ENCODE results near the gene ITGB3. TPM values are rescaled to one million over a fixed set of nuclear protein-coding genes. Genes with fewer than 3 reads are reported as not detected.

The ITGB3 gene
- total and polyA plus RNA-seq, 8 donors: 9.4 to 12.0 (median 10.6) TPM

DNA sequence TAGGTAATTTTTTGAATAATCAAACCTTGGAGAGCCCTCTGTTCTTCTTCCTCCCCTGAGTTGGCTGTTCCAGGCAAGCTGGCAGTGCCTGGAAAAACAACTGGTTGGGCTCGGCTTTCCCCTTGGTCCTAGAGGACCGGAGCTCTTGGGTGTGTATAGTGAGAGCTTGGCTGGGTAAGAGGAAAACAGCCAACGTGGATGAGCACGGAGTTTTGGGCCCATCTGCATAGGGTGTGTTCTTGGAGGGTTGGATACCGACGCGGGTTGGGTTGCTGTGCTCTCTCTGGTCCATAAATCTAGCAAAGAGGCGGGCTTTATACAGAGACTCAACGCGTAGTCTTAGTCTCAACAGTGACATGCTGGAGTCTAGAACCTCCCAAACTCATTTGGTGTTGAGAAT lies 23.2 kb downstream of the ITGB3 start:
- Histone ChIP-seq H3K4me1 (peaks cover 45 to 69% of the 10 kb centered on the region in 2 donors), H3K36me3 (no peaks in the 10 kb centered on the region), H3K27ac (peak overlapping the region; percentile 38 to 61), H3K4me3 (no peak overlapping the region), H3K27me3 (no peaks in the 10 kb centered on the region), H3K9me3 (no peaks in the 10 kb centered on the region)
- ATAC-seq (peak; percentile 59), DNase-seq (peak in 2 of 4 donors; percentile 61 to 73)
- TF ChIP-seq, protein P1, sequence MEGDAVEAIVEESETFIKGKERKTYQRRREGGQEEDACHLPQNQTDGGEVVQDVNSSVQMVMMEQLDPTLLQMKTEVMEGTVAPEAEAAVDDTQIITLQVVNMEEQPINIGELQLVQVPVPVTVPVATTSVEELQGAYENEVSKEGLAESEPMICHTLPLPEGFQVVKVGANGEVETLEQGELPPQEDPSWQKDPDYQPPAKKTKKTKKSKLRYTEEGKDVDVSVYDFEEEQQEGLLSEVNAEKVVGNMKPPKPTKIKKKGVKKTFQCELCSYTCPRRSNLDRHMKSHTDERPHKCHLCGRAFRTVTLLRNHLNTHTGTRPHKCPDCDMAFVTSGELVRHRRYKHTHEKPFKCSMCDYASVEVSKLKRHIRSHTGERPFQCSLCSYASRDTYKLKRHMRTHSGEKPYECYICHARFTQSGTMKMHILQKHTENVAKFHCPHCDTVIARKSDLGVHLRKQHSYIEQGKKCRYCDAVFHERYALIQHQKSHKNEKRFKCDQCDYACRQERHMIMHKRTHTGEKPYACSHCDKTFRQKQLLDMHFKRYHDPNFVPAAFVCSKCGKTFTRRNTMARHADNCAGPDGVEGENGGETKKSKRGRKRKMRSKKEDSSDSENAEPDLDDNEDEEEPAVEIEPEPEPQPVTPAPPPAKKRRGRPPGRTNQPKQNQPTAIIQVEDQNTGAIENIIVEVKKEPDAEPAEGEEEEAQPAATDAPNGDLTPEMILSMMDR (IDR thresholded peaks at IDR 0.05): no peak
- intact Hi-C loops (cut with DNase I): no loop called here

DNA sequence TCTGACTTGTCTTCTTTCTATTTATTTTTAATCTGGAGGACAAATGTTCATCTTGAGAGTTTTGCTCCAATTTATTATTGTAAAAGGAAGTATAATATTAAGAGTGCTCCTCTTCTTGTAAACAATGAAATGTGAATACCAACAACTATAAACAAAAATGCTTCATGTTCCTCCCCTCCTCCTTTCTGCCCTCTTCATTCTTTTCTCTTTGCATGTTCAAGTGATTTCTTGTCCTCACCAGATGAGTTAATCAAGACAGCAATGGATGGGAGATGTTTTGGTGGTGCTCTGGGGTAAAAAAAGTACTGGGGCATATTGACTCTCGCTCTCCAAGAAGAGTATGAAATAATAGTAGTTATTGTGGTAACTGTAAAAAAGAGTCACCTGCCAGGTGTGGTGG lies 24.3 kb downstream of the ITGB3 start:
- H3K4me1 ChIP-seq: peaks cover 45 to 69% of the 10 kb centered on the region in 2 donors
- DNase-seq (no peak), ATAC-seq (no peak)
- peak overlapping the region; percentile 77 to 88 for H3K27ac ChIP-seq
- intact Hi-C loops (cut with DNase I): no loop called here
- no peaks in the 10 kb centered on the region for H3K36me3 ChIP-seq
- H3K27me3 ChIP-seq: no peaks in the 10 kb centered on the region
- TF ChIP-seq, protein P1 (IDR thresholded peaks at IDR 0.05): no peak
- no peaks in the 10 kb centered on the region for H3K9me3 ChIP-seq
- no peak overlapping the region for H3K4me3 ChIP-seq

DNA sequence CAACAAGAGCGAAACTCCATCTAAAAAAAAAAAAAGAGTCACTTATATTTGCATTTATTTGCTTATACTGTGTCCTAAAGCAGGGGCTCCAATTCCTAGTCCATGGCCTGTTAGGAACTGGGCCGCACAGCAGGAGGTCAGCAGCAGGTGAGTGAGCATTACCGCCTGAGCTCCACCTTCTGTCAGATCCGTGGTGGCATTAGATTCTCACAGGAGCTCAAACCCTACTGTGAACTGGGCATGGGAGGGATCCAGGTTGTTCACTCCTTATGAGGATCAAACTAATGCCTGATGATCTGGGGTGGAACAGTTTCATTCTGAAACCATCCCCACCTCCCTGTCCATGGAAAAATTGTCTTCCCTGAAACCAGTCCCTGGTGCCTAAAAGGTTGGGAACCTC lies 24.9 kb downstream of the ITGB3 start:
- Histone ChIP-seq H3K27me3 (no peaks in the 10 kb centered on the region), H3K4me3 (no peak overlapping the region), H3K36me3 (no peaks in the 10 kb centered on the region), H3K4me1 (peaks cover 45 to 69% of the 10 kb centered on the region in 2 donors), H3K9me3 (no peaks in the 10 kb centered on the region), H3K27ac (peak overlapping the region; percentile 77 to 88)
- intact Hi-C loops (cut with DNase I): no loop called here
- TF ChIP-seq, protein P1 (IDR thresholded peaks at IDR 0.05): no peak
- ATAC-seq: no peak
- DNase-seq: no peak

DNA sequence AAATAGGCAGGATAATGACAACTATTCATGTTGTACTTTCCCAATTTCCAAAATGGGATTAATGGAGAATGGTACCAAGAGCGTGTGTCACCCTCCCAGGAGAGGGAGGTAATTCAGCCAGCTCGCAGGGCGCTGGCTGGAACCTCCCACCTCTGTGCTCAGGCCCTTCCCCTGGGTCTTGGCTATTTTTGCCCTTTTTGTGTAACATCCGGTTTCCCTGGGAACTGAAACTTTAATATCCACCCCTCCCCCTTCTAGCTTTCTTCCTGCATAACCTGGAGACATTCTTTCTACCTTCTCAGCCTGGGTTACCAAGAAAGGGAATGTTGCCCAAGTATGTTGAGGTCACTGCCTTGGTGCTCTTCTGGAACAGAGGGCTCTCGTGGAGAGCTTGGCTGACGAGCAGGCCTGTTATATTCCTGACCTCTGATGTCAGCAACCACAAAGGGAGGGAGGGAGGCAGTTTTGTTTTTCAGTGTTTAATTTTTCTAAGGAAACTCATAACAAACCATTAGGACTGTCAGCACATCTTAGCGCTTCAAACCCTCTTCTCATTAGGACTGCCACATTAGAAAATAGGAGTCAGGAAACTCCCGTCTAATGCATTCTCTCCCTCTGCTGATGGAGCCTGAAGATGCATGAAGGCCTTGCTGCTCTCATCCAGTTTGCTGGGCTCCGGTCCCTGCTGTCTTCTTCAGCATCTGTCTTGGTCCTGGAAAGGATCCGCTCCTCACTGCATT lies 25.6 kb downstream of the ITGB3 start:
- Histone ChIP-seq H3K27me3 (no peaks in the 10 kb centered on the region), H3K36me3 (no peaks in the 10 kb centered on the region), H3K4me3 (no peak overlapping the region), H3K9me3 (no peaks in the 10 kb centered on the region), H3K4me1 (peaks cover 45 to 69% of the 10 kb centered on the region in 2 donors), H3K27ac (peak overlapping the region; percentile 77 to 88)
- intact Hi-C loops (cut with DNase I): no loop called here
- TF ChIP-seq, protein P1 (IDR thresholded peaks at IDR 0.05): no peak
- DNase-seq: peak in 3 of 4 donors; percentile 25 to 77 (median 63)
- peak; percentile 84 for ATAC-seq

DNA sequence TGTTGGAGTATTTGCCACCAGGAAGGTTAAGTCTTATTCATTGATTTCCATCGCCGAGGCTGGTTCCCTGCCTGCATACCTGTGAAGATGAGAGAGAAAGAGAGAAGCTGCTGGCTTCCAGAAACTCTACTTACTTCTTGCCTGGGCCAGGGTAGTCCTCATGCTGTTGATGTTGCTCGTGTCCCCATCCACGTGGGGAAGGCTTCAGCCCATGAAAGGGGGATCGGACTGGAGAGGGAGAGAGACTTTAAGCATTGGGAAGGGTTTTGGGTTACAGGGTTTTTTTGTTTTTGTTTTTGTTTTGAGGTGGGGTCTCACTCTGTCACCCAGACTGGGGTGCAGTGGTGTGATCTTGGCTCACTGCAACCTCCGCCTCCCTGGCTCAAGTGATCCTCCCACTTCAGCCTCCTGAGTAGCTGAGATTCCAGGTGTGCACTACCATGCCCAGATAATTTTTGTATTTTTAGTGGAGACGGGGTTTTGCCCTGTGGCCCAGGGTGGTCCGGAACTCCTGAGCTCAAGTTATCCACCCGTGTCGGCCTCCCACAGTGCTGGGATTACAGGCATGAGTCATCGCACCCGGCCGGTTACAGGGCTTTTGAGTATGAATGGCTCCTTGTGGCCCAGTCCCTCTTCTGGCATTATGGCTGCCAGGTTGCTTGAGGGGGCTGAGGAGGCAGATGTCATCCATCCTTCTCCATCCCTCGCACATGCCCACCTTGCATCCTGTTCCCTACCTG lies 26.6 kb downstream of the ITGB3 start:
- Histone ChIP-seq H3K36me3 (no peaks in the 10 kb centered on the region), H3K4me1 (peaks cover 42 to 64% of the 10 kb centered on the region in 2 donors), H3K9me3 (no peaks in the 10 kb centered on the region), H3K27me3 (no peaks in the 10 kb centered on the region), H3K4me3 (no peak overlapping the region), H3K27ac (peak overlapping the region; percentile 77 to 88)
- ATAC-seq: no peak
- intact Hi-C loops (cut with DNase I): no loop called here
- no peak for DNase-seq
- TF ChIP-seq, protein P1 (IDR thresholded peaks at IDR 0.05): no peak
